Frontal cortex (tissue), 4 donors: ENCODE data around the gene CELF2. TPM values are rescaled to one million over a fixed set of nuclear protein-coding genes. Genes with fewer than 3 reads are reported as not detected.

Source experiments
- DNase-seq, 2 donors: peaks; one replicate each; pipeline ENCODE4 v3.0.0; 2012; ENCODE audit warnings: low spot score in 2 of 2
- FAIRE-seq: peaks from 2 replicates; lab custom pipeline; 2012; peaks lifted over from hg19 to GRCh38; lab: Jason Lieb, UNC
- total RNA-seq: library from RNA; depleted of rRNA; stranded (reverse); fragments of >200 nt; gene quantifications from one replicate; pipeline ENCODE4 v1.2.3, GENCODE V29; 2014
- donor health status: control.
- donor health status: control.
- donor health status: control.

The CELF2 gene
- total RNA-seq, 1 donor from 2014 or later = 129 TPM

DNA sequence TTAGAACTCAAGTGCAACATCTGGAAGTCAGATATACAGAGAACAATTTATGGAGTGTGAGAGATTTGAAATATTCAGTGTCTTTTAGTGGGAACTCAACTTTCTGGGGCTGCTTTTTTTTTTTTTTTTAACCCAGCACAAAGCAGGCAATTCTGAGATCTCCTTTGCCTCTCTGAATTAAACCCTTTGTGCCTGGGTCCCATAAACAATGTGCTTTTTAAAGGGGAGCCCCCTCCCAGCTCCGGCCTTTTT is 146.8 kb downstream of the CELF2 start:
- FAIRE-seq (peak; percentile 93), DNase-seq (peak in 1 of 2 donors; percentile 85)

DNA sequence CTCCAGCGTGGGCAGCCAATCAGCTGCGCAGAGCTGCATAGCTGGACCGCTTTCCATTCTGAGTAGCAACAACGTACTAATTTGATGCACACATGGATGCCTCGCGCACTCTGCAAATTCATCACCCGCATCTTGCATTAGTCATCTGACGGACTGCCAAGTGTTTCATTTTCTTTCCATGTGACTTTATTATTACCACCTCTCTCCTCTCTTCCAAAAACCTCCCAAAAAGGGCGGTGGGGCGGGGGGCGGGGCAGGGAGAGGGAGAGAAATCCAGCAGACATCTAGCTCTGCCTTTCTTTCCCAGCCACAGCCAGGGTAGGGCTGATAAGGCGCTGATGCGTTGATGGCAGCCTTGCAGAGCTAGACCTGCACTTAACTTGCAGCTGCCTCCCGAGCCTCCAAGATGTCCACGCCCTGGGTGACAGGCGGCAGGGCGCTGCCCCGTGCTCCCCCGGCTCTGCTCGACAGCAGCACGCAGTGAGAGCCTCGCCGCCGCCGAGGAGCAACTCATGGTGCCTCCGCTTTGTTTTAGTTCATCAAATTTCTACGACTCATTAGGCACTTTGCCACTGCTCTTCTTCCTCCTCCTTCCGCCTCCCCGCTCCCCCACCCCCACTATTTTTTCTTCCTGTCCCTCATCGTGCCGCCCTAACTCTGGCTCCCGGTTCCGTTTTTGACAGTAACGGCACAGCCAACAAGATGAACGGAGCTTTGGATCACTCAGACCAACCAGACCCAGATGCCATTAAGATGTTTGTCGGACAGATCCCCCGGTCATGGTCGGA is 147.3 kb downstream of the CELF2 start:
- FAIRE-seq (no peak), DNase-seq (peak in 1 of 2 donors; percentile 64)

DNA sequence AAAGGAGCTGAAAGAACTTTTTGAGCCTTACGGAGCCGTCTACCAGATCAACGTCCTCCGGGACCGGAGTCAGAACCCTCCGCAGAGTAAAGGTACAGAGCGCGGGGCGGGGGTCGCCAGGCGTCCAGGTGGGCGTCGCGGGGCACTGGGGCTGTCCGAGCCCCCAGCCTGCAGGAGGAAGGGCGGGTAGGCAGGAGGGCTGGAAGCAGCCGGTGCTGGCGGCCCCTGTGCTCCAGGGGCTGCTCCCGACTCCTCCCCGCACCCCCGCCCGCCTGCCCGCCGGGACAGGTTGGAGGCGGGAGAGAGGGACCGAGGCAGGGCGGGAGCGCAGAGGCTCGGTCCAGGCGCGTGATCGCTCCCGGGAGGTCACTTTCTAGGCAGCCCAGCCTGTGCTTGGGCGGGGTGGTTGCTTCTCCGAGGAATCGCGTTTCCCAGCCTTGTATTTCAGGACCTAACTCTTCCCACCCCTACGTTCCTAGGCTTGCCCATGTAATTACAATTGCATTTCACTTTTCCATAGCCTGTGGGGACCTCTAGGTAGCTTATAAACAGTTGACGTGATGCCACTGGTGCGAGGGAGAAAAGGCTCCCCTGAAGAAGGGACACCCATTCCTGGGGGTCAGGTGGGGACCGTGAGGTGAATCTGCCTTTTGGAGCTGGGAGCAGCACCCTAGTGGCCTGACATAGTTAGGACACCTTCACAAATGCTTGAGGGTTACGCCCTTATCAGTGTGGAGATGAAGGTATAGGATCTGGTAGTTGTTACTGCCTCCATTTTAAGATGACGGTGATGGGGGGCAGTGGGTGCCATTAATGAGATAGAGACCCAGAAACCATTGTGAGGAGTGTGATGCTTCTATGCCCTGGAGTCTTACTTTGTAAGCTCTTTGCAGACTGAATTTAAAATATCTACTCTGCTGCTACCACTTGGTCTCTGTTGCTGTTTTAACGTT is 148.2 kb downstream of the CELF2 start:
- FAIRE-seq (no peak), DNase-seq (peak in 1 of 2 donors; percentile 32)

DNA sequence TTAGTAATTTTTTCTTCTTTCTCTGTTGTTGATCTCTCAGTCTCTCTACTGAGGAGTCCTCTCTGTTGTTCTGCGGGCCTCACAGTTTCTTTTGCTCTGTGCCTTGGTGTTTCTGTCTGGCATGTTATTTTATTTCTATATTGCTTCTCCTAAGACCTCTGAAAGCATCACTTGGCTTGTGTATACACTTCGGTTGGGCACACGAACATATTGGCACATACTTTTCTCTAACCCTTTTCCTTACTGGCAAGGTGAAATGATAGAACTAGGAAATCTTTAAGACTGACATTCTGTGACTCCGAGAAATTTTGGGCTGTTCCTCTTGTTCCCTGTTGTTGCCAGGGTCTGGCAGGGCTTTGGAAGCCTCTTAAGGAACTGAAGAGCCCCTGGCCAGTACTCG is 148.9 kb downstream of the CELF2 start:
- FAIRE-seq (no peak), DNase-seq (no peak)

DNA sequence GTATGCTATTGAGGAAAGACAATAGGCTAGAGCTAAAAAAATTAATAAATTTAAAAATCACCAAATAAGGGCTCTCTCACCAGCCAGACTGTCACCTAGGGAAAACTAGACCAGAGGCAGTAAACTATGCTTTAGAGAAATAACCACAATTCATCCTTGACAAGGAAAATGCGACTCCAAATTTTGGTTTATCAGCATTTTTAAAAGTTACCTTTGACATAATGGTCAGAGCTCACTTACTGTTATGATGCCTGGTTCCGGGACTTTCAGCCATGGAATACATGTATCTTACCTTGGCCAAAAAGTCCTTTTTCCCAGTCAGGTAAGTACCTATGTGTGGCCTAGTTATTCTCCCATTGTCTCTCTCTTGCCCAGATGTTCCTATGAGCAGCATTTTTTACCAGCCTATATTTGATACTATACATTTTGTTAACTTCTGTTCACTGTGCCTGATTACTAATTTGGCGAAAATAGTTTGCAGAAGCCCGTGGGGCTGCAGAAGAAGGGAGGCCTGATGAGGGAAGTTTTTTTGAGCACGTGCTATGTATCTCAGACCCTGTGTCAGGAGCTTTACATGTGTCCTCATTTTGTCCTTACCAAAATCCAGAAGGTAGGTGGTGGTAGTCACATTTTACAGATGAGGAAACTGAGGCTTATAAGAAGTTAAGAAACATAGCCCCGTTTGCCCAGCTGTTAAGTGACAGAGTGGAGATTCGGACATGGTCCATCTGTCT is 149.7 kb downstream of the CELF2 start:
- FAIRE-seq = no peak
- no peak for DNase-seq

DNA sequence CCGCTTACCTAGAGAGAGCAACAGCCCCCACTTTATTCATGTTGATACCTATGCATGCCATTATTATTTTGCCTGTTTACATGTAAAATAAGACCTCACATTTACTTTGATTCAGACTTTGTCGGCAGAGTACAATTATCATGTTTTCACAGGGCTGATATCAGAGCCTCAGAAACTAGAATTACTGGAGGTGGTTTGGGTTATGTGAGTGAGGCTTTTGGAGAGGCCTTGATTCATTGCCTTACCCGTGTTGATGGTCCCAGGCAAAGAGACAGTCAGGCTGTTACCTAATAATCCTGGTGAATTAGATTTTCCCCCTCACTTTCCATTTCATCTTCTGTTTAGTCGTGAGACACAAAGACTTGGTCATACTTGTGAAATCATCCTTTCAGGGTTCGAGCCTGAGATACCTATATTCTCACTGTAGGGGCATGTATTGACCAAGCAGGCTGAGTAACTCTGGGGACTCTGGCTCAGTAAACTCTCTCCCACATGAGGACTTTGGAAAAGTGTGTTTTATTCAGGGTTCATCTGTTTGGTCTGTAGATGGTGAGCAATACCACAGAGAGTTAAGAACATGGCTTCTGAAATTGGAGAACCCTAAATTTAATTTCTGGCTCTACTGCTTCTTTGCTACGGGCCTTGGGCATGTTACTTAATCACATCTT is 150.9 kb downstream of the CELF2 start:
- FAIRE-seq (no peak), DNase-seq (no peak)

DNA sequence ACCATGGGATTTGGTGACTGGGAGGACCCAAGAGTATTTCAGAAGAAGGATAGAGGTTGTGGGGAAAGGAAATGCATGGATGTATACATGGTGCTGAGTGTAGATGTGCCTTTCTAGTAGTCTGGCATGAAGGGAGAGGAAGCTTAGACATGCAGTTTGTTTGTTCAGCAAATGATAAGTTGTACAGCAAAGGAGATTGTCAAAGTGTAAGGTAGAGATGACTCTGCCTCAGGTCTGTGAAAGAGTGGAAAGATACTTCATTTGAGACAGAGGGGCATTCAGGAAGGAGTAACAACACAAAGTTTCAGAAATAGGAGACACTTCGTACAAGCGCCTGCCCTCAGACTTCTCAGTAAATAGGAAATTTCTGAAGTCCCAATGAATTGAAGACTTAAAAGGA is 152.3 kb downstream of the CELF2 start:
- DNase-seq (no peak), FAIRE-seq (no peak)

DNA sequence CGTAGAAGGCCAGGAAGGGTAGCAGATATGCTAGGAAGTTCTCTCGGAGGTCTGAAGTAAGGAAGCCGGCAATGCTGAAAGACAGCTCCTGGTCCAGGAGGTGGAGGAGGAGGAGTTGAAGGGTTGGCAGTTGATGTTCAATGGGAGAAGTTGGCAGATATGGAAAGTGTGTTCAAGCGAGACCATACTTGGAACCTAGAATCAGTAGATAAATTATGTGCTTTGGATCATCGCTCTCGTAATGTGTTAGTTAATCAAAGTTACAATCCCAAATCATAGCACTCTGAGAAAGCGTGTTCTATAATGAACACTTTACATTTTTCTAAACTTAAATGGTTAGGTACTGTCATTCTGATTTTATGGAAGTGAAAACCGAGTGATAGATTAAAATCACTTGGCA is 152.9 kb downstream of the CELF2 start:
- FAIRE-seq = no peak
- DNase-seq = no peak

DNA sequence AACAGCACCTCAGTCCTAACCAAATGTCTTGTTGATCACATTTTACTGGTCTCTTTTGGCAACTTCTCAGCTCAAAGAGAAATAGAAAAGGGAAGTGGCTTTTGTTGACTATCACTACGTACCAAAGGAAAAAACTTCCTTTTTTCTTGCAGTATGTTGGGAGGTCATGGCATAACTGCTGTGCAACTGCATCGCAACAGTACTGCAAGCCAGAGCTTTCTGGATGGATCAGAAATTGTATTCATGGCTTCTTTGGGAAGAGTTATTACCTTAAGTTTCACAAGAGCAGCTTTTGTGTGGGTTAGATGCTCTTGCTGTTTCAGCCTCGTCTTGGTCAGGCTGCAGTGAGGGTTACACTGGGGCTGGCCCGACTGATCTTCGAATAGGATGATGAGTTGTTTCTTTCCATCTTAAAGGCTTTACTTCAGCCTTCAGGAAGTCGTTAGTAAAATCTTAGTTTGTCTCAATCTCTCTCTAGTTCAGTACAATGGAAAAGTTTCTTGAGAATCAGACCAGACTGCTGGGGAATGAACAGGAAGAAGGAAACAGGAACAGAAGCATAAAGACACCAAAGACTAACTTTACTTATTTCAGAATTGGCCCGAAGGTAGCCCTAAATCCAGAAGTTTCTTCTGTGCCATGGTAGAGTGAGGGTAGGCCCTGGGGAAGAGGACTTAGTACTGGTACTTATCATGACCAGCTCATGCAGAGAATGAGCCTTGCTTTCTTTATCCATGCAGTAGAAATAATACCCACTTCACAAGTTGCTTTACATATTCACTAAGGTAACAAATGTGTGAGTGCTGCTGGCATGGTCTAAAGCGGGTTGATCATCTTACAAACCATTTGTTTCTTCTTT is 153.6 kb downstream of the CELF2 start:
- FAIRE-seq = no peak
- no peak for DNase-seq

DNA sequence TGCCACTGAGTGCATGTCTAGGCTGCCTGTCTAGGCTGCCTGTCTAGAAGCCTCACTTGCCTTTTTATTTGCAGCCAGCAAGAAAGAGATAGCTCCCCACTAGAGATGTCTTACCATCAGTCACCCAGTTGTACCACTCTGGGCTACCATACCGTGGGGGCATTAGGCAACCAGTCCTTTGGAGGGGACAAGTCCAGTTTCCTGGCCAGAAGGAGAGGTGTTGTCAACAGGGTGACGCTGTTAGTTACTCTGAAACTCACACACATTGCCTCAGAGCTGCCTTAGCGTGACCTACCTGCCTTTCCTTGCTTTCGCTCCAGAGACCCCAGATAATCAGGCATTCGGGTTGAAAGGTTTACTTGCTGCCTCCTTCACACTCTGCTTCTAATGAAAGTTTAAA is 155.4 kb downstream of the CELF2 start:
- no peak for DNase-seq
- FAIRE-seq = no peak

DNA sequence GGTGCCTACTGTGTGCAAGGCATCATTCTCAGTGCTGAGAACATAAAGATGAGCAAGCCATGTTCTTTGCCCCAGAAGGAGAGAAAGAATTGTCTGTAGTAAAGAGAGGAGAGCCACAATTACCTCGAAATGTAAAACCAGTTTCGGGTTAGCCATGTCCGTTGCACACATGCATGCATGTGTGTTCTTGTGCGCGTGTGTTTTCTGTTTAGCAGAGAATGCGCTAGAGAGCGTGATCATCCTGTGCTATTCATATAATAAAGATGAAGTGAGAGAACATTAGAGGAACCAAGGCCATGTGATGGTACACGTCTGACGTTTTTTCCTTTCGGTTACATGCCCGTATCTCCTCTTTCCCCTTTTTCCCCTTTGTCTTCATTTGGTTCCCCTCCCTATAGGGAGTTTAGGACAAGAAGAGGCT is 158.2 kb downstream of the CELF2 start:
- no peak for FAIRE-seq

DNA sequence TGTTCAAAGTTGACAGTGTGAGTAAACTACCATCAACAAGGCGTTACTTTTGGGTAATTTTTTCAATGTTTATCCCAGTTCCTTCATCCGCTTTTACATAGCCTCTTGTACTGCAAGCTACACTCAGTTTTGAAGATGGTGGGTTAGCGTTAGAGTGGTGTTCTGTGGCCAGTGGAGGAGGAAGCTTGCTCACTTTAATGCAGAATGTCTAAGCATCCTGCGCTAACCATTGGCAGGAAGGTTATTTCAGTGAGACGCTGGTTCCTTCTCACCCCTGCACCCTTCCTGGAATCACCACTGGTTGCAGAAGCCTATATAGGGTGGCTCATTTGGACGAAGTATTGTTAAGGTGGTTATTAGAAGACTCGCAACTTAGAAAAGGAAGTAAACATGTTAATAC is 159.1 kb downstream of the CELF2 start:
- DNase-seq (no peak), FAIRE-seq (no peak)

More for the DNA sequence above, 158.2 kb downstream of the CELF2 start:
- DNase-seq = no peak

DNA sequence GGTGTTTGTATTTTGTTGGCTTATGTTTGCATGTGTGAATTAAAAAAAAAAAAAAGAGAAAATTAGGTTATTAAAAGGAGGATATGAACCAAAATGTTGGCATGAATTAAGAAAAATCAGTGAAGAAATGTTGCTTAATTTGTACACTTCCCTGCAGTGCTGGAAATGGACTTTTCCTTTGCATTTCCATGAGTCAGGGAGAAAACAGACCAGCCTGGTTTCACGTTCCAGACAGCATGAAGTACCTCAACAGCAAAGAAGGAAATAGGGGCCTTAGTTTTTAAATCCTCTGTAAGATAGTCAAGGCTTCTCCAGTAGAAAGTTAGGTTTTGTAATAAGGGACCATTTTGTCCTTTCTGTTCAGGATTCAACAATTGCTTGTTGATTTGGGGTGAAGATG is 159.7 kb downstream of the CELF2 start:
- DNase-seq = no peak
- no peak for FAIRE-seq

DNA sequence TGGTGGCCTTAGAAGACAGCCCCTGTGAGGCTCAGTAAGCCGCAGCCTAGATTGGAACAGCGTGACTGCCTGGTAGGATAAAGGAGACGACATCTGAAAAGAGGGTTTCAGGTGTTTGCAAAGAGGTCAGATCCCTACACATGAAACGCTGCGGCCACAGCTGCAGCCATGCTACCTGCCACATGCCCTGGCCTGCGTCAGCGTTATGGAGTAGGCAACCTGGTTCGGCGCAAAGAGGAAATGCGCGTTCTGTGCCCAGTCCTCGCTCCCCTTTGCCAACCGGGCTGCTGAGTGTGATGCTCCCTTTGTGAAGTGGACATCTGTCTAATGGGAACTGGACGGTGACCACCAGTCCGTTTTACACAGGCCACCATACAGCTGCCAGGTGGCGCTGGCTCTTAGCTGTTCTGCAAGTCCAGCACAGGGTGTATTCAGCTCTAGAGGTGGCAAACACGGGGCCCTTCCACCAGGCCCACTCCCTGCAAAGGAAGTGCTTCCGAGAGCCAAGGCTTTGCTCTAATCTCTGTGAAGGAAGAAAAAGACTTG is 160.3 kb downstream of the CELF2 start:
- FAIRE-seq (no peak), DNase-seq (no peak)

DNA sequence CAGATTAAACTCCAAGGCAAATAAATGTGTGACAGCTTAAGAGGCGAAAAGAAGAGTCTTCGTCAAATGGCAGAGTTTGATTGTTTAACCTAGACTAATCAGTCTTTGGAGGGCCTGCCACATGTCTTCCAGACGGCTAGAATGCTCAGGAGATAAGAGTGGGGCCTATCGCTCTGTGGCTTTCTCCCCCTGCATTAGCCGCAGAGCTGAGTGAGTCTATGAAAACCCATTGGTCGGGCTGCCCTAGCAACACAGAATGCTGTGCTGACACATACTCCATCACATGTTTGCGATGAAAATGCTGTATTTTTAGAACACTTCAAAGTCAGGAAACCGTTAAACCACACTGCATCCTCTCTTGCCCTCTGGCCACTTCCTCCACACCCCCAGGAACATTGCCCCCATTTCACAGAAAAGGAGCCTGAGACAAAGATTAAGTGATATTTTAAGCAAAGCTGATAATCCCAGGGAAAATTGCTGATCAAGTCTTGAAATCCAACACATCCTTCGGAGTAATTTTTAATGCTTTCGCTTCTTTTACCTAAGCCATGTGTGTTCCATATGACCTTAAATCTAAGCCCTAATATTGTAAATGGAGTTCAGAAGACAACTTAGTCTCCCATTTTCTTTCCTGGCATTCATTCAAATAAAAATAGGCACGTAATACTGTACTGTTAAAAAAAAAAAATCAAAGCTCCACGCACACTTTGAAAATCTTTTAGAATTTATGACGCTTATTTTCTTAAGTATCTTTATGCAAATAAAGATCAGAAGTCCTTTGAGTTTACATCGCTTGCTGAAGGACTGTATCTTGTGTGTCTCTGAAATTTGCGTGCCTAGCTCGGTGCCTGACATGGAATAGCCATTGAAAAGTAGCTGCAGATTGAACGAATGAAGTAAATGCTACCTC is 161.2 kb downstream of the CELF2 start:
- no peak for FAIRE-seq
- no peak for DNase-seq

DNA sequence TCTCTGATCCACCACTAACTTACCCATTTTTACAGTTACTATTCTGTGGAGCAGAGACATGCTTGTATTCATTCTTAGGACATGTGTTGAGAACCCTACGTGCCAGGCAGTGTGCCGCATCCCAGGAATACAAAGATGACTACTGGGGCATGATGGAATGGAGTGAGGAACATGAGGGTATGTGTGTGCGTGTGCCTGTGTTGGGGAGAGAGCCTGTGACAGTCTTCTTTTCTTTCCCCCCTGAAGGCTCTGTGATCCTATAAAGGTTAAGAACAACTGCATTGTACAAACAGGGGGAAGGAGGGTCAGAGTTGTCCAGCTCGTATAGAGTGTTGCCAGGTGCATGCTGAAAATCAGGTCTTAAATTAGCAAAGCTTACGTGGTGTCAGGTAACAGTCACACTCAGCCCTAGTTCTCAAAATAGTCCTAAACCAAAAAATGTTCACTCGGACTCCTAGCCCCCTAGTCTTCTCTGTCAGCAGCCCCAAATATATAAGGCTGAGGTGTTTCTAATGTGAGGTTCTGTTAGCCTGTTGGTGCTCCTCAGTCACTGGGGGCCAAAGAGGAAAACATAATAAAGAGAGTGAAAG is 161.9 kb downstream of the CELF2 start:
- FAIRE-seq (no peak), DNase-seq (no peak)

DNA sequence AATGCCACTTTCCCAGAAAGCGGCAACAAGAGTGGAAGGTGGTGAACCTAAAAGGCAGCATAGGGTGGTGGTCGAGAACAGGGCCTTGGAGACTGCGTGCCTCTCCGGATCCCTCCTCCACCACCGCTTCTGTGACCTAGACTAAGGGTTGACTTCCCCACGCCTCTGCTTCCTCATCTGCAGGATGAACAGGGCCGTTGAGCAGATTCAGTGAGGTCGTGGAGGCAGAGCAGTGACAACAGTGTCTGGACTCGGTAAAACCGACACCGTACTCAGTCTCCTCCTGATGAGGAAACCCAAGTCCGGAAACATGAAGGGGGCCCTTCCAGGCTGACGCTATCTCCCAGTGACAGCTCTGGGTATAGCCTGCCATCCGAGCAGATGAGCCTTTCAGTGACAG is 162.6 kb downstream of the CELF2 start:
- DNase-seq (no peak), FAIRE-seq (no peak)
